Omental fat pad (tissue), 4 donors: ENCODE data around the gene CBX6. TPM values are rescaled to one million over a fixed set of nuclear protein-coding genes. Genes with fewer than 3 reads are reported as not detected.

Experiments
- ATAC-seq: fragments of 150-250 bp; one replicate; pipeline ENCODE4 v1.9.1; 2016; ENCODE audit warnings: mild to moderate bottlenecking, moderate library complexity; ENCODE audit not compliant: low FRiP score
- DNase-seq: peaks from one replicate; pipeline ENCODE4 v3.0.0-alpha.2; 2019; ENCODE audit warnings: low spot score
- total RNA-seq, 4 donors: library from RNA; depleted of rRNA; stranded (reverse); fragments of >200 nt; gene quantifications; one replicate each; pipeline ENCODE4 v1.1.0, GENCODE V29; 2016
- TF ChIP-seq, protein P1 (sequence below), 3 donors: fragments of 450-650 bp; IDR thresholded peaks; one replicate each; pipeline ENCODE4 v1.5.1; 2016 to 2017; ENCODE audit warnings: antibody characterized with exemption in 3 of 3, mild to moderate bottlenecking in 3 of 3, moderate library complexity in 2 of 3

Gene CBX6
- total RNA-seq, 4 donors from 2014 or later = 27.4 to 59.6 (median 34.9) TPM

DNA sequence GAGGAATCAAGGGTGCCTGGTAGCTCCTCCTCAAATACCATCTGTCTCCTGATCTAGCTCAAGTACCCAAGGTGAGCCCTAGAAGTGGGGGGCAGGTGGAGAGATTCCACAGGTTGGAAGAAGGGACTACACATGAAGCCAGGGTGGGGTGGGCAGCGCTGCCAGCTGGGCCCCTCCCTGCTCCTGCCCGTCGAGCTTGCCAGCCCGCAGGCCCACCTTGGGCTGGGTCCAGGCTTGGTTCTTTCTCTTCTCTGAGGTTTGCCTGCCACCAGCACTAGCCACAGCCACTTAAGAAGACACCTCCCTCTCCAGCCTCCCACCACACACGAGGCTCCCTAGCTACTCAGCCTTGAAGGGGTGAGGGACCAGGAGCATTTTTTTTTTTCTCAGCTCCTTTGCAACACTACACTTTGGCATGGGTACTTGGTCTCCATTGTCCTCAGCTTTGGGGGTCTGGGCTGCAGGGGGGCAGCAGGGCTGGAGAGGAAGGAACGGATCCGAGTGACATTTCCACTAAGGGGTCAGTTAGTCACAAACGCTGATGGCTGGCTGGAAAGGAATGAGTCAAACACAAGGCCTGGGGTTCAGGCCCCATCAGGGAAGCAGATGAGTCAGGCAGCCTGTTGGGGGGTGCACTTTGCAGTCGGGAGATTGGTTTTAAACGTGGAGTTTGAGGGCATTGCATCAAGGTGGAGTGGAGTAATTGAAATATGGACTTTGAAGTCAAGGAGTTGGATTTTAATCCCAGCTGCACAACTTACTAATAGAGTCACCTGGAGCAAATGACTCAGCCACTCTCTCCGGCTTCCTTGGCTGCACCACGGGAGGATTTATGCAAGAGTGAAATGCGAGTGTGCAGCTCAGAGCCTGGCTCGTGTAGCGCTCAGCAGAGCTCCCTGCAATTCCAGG lies 20.8 kb downstream of the CBX6 start:
- no peak for DNase-seq
- TF ChIP-seq, protein P1, sequence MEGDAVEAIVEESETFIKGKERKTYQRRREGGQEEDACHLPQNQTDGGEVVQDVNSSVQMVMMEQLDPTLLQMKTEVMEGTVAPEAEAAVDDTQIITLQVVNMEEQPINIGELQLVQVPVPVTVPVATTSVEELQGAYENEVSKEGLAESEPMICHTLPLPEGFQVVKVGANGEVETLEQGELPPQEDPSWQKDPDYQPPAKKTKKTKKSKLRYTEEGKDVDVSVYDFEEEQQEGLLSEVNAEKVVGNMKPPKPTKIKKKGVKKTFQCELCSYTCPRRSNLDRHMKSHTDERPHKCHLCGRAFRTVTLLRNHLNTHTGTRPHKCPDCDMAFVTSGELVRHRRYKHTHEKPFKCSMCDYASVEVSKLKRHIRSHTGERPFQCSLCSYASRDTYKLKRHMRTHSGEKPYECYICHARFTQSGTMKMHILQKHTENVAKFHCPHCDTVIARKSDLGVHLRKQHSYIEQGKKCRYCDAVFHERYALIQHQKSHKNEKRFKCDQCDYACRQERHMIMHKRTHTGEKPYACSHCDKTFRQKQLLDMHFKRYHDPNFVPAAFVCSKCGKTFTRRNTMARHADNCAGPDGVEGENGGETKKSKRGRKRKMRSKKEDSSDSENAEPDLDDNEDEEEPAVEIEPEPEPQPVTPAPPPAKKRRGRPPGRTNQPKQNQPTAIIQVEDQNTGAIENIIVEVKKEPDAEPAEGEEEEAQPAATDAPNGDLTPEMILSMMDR (IDR thresholded peaks at IDR 0.05) = no peak
- ATAC-seq = no peak

DNA sequence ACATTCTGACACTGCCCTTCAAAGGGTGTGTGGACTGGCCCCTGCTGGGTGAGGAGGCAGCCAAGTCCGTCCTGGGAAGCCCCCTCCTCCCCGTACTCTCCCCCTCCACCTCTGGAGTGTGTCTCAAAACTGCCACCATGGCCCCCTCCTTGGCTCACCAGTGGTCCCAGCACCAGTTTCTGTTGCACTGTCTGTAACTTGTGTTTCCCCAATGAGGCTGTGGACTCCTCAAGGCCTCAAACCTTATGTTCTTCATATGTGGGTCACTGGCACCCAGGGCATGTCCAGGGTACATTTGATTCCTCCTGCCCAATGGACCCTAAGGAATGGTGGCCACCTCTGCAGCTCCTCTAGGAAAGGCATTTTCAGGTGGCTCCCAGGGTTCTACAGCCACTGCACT lies 21.6 kb downstream of the CBX6 start:
- TF ChIP-seq, protein P1 (IDR thresholded peaks at IDR 0.05) = no peak
- ATAC-seq (no peak), DNase-seq (no peak)

- no peak for ATAC-seq
- TF ChIP-seq, protein P1 (IDR thresholded peaks at IDR 0.05) = no peak
- DNase-seq = no peak
Measured at GRCh38 chr22:38849811-38850210, 22.2 kb downstream of the CBX6 start.

- DNase-seq = no peak
- ATAC-seq = no peak
- TF ChIP-seq, protein P1 (IDR thresholded peaks at IDR 0.05) = no peak
Measured at GRCh38 chr22:38846412-38846811, 25.6 kb downstream of the CBX6 start.

GRCh38 chr22:38845004-38845740 lies 26.8 kb downstream of the CBX6 start:
- TF ChIP-seq, protein P1 (IDR thresholded peaks at IDR 0.05) = no peak
- DNase-seq = no peak
- no peak for ATAC-seq

DNA sequence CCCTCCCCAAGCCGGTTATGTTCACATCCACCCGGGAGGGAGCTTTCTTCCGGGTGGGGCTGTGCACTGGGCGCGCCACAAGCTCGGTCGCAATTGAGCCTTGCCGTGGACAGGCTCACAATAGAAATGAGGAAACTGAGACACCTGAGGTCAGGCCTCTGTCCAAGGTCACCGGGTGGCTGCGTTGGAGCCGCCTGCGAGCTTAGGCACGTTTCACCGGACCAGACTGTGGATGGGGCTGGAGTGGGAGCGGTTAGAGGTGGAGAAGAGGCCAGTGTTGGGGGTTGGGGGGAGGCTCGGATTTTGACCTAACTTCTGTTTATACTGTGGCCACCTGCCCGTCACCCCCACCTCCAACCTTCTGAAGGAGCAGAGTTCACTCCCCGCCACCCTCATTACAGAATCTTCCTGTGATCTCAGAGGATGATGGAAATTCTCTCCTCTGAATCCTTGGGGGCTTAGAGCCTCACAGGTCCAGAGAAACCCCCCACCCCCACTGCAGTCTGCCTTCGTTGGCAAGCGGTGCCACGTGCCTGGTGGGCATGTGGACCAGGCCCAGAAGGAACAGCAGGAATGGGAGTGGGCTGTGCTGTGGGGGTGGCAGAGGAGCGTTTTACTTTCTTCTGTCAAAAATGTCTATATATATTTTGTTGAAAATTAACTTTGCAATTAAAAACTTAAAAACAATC lies 27.6 kb downstream of the CBX6 start:
- TF ChIP-seq, protein P1 (IDR thresholded peaks at IDR 0.05) = no peak
- no peak for ATAC-seq
- no peak for DNase-seq
